Measurements from ENCODE around the gene STAU1. TPM values are rescaled to one million over a fixed set of nuclear protein-coding genes. Genes with fewer than 3 reads are reported as not detected.
"Not testable (repeated sequence)": the region's sequence is repeated elsewhere in the genome, so short reads cannot be mapped to it uniquely, and the experiment has no call there.

The STAU1 gene
- total RNA-seq, 1 experiment from 2014 or later: 59.1 TPM

DNA sequence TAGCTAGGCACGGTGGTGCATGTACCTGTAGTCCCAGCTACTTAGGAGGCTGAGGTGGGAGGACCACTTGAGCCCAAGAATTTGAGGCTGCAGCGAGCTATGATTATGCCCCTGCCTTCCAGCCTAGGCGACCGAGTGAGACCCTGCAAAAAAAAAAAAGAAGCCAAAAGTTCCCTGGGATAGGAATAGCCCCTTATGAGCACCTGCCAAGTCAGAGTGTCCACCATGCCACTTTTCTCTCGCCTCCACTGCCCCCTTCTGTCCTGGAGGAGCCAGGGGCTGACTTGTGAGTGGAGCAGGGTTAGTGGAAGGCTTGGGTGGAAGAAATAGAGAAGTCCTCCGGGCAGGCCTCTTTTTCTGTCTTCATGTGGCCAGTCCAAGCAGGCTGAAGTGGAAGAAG lies 18.9 kb upstream of the STAU1 start:
- DNase-seq (ENCODE audit: low spot score): peak; percentile 26

DNA sequence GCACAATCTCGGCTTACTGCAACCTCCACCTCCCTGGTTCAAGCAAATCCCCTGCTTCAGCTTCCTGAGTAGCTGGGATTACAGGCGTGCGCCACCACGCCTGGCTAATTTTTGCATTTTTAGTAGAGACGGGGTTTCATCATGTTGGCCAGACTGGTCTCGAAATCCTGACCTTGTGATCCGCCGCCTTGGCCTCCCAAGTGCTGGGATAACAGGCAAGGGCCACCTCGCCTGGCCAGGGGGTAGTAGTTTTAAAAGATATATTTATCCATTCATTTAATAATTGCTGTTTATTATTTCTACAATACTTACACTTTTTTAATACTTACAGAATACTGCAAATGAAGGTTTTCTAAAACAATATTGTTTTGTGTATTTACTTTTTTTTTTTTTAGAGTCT lies 15.6 kb upstream of the STAU1 start:
- DNase-seq (ENCODE audit: low spot score): no peak

DNA sequence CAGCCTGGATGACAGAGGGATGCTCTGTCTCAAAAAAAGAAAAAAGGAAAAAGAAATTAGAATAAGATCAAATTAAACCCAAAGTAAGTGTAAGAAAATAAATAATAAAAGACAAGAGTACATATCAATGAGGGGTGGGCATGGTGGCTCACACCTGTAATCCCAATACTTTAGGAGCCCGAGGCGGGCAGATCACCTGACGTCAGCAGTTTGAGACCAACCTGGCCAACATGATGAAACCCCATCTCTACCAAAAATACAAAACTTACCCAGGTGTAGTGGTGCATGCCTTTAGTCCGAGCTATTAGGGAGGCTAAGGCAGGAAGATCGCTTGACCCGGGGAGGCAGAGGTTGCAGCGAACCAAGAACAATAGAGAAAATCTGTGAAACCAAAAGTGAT lies 14.9 kb upstream of the STAU1 start:
- no peak for DNase-seq (ENCODE audit: low spot score)

DNA sequence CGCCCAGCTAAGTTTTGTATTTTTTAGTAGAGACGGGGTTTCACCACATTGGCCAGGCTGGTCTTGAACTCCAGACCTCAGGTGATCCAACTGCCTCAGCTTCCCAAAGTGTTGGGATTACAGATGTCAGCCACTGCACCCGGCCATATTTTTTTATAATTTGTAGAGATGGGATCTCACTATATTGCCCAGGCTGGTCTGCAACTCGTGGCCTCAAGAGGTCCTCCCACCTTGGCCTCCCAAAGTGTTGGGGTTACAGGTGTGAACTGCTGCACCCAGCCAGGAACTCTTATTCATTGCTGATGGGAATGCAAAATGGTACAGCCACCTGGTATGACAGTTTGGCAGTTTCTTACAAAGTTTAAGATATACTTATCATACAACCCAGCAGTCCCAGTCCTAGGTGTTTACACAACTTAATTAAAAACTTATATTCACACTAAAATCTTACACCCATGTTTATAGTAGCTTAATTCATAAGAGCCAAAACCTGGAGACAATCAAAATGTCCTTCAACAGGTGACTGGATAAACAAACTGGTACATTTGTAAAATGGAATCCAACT lies 11.7 kb upstream of the STAU1 start:
- DNase-seq (ENCODE audit: low spot score): no peak

GRCh38 chr20:49192944-49193518 lies 4.9 kb upstream of the STAU1 start:
- DNase-seq (ENCODE audit: low spot score): not testable (repeated sequence)

GRCh38 chr20:49187330-49187850 lies 744 bp downstream of the STAU1 start:
- no peak for DNase-seq (ENCODE audit: low spot score)

GRCh38 chr20:49186535-49187329 lies 1.4 kb downstream of the STAU1 start:
- DNase-seq (ENCODE audit: low spot score): peak; percentile 80

DNA sequence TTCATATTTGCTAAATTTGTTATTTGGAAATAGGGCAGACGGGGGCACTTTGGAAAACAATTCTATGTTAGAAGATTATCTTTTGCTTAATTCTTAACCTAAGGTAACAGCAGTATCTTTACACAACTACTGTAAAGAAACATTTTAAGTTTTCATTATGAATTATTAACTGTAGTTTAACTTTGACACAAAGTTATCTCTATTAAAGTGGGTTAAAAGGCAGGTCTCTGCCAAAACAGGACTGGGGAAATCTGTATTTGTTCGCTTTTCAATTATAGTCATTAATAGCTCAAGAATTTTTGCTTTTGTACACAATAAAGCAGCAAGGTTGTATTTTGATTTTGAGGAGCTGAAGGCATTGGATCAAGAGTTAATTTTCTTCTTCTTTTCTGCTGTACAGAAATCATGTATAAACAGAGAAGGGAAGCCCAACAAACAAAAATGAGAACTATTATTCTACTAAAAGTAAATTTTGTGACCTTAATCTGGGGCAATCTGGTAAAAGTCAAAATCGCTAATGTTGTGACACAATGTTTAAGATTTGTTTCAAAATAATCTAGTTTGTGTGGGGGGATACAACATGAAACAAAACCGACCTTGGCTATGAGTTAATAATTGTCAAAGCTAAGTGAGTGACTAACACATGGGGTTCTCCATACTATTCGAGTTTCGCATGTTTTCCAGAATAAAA lies 2.9 kb downstream of the STAU1 start:
- DNase-seq (ENCODE audit: low spot score): peak; percentile 39

DNA sequence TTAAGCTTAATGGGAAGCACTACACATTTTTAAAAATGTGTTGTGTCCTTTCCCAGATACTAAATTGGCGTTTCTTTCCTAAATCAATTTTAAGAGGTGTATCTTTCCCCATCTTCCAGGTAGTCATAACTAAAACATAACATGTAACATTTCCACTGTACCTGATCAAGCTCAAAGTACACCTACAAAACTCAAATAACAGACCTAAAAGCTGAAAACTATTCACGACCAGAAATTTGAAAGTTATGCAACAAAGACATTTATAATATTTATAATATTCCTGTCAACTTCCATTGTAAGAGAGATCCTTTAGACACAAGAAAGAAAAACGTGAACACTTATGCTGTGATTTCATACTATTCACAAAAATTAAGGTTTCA lies 3.5 kb downstream of the STAU1 start:
- no peak for DNase-seq (ENCODE audit: low spot score)

DNA sequence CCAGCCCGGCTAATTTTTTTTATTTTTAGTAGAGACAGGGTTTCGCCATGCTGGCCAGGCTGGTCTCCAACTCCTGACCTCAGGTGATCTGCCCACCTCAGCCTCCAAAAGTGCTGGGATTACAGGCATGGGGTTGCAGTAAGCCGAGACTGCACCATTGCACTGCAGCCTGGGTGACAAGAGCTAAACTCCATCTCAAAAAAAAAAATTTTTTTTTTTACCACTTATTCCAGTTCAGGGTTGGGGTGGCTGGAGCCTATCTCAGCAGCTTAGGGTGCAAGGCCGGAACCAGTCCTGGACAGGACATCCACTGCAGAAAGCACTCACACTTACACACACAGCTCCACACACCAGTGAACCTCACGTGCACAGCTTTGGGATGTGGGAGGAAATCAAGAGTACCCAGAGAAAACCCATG lies 4.0 kb downstream of the STAU1 start:
- not testable (repeated sequence) for DNase-seq (ENCODE audit: low spot score)

DNA sequence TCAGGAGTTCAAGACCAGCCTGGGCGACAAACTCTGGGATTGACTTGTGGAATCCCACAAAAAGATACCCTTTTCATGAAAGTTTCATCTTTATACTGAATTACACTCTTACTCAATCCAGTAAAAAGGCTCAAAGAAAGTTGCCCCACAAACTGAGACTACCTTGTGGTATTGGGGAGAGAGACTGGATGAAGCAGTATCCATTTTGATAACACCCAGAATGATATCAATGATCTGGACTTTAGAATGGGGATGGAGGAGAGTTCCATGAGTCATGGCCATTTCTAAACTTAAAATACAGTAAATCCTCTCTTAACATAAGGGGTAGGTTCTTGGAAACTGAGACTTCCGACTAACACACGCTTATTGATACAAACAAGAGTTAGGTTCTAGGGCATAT lies 4.7 kb downstream of the STAU1 start:
- DNase-seq (ENCODE audit: low spot score): no peak

GRCh38 chr20:49181265-49181877 lies 6.8 kb downstream of the STAU1 start:
- DNase-seq (ENCODE audit: low spot score): no peak

GRCh38 chr20:49179368-49180277 lies 8.5 kb downstream of the STAU1 start:
- peak; percentile 47 for DNase-seq (ENCODE audit: low spot score)

DNA sequence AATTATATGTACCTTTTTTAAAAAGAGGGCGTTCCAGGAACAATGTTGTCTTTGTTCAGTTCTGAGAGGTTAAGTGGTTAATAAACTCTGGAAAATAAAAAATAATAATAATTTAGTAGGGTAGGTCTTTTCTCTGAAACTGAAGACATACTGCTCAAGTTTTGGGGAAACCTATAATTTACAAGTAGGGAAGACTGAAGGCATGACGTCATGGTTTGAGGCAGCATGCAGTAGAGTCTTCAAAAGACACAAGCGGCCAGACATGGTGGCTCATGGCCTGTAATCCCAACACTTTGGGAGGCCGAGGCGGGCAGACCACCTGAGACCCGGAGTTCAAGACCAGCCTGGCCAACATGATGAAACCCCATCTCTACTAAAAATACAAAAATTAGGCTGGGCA lies 14.0 kb downstream of the STAU1 start:
- DNase-seq (ENCODE audit: low spot score): no peak

- no peak for DNase-seq (ENCODE audit: low spot score)
Observed at GRCh38 chr20:49172413-49172812, 15.7 kb downstream of the STAU1 start.

- no peak for DNase-seq (ENCODE audit: low spot score)
Observed at GRCh38 chr20:49171909-49172308, 16.2 kb downstream of the STAU1 start.

DNA sequence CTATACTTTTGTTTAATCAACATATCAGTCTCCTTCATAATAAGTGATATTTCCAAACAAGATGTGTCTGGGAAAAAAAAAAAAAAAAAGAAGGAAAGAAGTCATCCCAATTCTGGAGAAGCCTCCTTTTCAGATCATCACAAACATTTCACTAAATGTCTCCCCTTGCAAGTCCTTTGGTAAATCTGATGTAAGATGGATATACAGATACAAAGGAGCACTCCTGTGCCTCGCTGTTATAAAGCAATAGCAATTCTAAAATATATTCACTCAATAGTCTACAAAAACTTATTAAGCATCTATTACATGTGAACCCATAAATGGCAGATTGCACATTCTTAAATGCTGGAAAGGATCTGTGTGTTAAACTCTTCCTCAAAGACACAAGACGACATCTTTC lies 17.4 kb downstream of the STAU1 start:
- DNase-seq (ENCODE audit: low spot score): no peak

- no peak for DNase-seq (ENCODE audit: low spot score)
Observed at GRCh38 chr20:49169547-49169946, 18.6 kb downstream of the STAU1 start.

- DNase-seq (ENCODE audit: low spot score): not testable (repeated sequence)
Observed at GRCh38 chr20:49168864-49169263, 19.3 kb downstream of the STAU1 start.

DNA sequence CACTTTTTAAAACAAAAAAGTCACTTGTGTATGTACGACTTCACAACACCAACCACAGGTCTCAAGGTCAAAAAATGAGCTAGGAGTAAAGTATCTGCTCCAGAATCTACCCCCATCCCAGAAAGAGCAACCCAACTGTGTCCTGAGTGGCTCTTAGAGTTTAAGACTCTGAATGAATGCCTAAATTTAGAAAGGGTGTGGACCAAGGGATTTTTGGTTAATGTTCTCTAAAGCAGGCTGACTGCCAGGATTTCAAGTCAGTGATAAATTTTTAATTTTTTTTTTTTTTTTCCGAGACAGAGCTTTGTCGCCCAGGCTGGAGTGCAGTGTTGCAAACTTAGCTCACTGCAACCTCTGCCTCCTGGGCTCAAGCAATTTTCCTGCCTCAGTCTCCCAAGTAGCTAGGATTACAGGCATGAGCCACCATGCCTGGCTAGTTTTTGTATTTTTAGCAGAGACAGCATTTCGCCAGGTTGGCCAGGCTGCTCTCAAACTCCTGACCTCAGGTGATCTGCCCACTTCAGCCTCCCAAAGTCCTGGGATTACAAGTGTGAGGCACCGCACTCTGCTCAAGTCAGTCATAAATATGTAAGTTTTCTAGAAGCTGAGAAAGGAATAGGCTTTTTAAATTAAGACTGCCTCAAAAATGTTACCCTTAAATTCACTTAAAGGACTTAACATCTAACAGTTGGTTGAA lies 20.2 kb downstream of the STAU1 start:
- no peak for DNase-seq (ENCODE audit: low spot score)
